NCI-H226 (cell line): ENCODE data around the gene DSC1.
"Not testable (repeated sequence)": the region's sequence is repeated elsewhere in the genome, so short reads cannot be mapped to it uniquely, and the experiment has no call there.

ENCODE experiments used
- DNase-seq: peaks from one replicate; pipeline ENCODE4 v3.0.0-alpha.2; 2015

DSC1 gene

GRCh38 chr18:31170335-31170734, 7.7 kb upstream of the DSC1 start:
- no peak for DNase-seq

DNA sequence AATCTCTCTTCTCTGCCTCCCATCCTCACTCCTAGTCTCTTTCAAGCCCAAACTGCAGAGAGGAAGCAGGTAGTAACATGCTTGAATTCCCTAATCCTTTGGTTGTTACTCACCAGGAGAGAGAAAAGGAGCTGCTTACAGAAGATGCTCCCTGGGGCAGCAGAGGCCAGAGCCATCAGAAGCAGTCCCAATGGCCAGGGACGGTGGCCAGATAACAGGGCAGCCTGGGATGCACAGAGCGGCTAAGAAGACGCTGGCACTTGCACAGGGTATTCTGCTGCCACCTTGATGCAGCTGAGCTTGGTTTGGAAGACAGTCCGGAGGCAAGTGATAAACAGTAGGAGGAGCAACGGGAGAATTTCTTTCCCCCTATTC, 250 bp downstream of the DSC1 start:
- DNase-seq: no peak

GRCh38 chr18:31161757-31162418, 768 bp downstream of the DSC1 start:
- no peak for DNase-seq

DNA sequence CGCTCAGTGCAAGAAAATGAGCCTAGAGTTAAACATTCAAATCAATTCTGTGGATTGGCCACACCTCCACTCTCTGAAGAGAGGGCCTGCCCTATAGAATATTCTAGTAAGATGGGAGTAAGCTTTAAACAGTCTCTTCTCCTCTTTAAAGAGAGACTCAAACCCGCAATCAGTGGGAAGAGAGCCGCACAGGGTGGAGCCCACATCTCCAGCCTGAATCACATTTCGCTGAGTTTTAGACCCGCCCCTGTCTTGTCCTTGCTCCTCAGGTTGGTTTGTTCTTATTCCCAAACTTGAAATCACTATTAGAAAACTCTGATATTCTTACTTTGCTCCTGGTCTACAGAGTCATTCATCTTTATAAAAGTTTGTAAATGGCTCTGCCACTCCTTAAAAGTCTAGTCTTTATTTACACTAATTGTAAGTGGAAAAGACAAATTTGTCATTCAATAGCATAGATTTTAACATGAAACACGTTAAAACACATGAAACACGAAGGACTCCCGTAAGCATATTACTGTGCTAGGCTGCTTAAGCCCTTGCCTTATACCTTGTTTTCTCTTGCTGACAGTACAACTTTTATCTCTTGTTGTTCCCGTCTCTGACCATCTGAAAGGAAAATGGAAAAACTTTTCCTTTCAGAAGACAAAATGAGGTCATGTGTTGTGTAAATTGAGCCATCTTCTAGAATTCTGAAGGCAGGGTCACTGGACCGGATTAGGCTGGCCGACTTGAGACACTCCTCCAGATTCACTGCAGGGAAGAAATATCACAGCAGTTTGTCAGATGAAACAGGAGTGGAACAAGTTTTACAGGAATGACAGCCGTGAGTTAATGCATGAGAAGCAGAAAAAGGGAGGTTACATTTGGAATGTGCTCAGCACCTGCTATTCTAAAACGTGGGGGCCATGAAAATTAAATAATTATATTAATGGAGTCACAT, 5.6 kb downstream of the DSC1 start:
- peak; percentile 40 for DNase-seq

GRCh38 chr18:31155498-31155897, 7.2 kb downstream of the DSC1 start:
- no peak for DNase-seq

GRCh38 chr18:31154181-31154580, 8.5 kb downstream of the DSC1 start:
- DNase-seq: no peak

GRCh38 chr18:31149351-31149750, 13.3 kb downstream of the DSC1 start:
- DNase-seq: no peak

- DNase-seq: no peak
Observed at GRCh38 chr18:31148600-31148999, 14.1 kb downstream of the DSC1 start.

- DNase-seq: peak; percentile 1
Observed at GRCh38 chr18:31146809-31147208, 15.8 kb downstream of the DSC1 start.

GRCh38 chr18:31143025-31143424, 19.6 kb downstream of the DSC1 start:
- no peak for DNase-seq

DNA sequence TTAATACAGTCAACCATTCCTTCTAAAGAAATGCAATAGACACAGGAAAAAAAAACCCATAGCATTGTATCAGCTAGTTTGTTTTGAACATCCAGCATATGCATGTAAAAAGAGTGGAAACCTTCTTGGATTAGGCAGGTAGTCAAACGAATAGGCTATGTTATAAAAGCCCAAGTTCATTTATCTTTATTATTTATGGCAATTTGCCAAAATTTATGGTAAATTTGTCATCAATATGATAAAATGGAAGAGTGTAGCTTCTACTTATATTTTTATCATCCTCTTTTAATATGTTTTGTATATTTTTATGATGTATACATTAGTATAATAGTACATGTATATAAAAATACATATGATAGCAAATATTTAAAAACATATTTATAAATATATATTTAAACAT, 23.9 kb downstream of the DSC1 start:
- DNase-seq: no peak

- no peak for DNase-seq
Observed at GRCh38 chr18:31134988-31135529, 27.6 kb downstream of the DSC1 start.

DNA sequence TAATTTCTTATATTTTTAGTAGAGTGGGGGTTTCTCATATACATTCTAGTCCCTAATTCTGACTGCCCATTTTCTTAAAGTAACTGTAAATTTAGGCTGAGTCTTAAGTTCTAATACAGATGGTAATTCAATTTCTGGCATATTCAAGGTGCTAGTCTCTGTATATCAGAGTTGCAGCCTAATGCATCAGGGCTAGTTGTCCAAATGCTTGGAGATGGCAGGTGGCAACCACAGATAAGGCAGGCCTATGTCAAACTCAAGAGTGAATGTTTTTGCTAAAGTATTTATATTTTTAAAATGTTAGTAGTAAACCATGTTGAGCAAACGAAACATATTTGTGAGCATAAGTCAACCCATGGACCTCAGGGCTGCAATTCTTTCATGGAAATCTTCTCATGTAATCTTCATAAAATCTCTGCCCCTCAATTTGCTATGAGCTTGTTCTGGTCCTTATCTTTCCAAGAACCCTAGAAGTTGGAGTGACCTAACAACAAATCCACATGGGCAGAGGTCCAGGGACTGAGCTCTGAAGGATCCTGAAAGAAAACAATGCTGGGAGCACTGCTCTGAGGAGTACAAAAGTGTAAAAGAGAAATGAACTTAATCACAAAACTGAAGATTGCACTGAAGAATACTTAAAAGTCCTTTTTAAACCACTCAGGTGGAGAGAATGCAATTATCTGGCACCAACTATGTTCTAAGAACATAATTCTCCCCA, 33.1 kb downstream of the DSC1 start:
- DNase-seq: no peak

GRCh38 chr18:31125878-31126277, 36.8 kb downstream of the DSC1 start:
- no peak for DNase-seq

GRCh38 chr18:31123125-31123524, 39.5 kb downstream of the DSC1 start:
- not testable (repeated sequence) for DNase-seq

DNA sequence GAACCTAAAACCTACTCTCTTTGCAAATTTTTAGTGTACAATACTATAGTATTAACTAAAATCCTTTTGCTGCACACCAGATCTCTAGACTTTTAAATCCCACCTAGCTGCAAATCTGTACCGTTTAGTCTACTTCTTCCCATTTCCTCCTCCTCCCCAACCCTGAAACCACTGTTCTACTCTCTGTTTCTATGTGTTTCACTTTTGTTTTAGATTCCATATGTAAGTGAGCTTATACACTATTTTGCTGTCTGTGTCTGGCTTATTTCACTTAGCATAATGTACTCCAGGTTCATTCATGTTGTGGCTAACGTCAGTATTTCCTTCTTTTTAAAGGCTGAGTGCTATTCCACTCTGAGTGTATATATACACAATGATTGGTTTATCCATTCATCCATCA, 42.1 kb downstream of the DSC1 start:
- DNase-seq: no peak

- DNase-seq: no peak
Observed at GRCh38 chr18:31116853-31117595, 45.6 kb downstream of the DSC1 start.

GRCh38 chr18:31112804-31113203, 49.9 kb downstream of the DSC1 start:
- DNase-seq: no peak

DNA sequence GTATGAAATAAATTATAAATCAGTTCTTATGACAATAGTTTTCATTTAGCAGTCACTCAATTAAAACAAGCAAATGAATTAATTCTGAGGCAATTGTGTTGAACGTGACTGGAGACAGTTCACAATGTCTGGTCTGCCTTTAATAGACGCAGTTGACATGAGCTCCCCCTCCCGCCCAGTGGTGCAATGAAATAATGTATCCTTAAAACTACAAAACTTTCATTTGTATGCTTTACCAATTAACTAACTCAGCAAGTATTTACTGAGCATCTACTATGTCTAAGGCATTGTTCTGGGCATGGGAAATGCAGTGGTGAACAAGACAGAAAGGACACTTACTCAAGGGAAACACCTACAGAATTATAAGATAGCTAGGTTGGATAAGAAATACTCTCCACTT, 56.9 kb downstream of the DSC1 start:
- no peak for DNase-seq

GRCh38 chr18:31104444-31104843, 58.2 kb downstream of the DSC1 start:
- DNase-seq: no peak

DNA sequence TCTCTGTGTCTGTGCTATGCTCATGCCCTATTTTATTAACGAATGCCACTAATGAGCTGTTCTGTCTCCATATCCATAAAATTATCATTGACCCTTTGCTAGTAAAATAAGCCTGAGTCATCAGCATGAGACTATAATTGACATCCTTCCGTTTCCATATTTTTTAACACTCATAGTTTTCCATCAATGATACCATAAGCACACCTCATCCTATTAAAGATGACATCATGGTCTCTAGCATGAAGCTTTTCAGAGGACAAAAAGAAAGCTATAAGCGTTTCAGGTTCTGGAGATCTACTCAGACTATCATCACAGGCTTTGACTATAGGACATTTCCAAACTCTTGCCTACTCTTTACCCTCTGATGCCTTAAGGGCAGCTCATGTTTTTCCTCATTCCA, 59.2 kb downstream of the DSC1 start:
- no peak for DNase-seq

DNA sequence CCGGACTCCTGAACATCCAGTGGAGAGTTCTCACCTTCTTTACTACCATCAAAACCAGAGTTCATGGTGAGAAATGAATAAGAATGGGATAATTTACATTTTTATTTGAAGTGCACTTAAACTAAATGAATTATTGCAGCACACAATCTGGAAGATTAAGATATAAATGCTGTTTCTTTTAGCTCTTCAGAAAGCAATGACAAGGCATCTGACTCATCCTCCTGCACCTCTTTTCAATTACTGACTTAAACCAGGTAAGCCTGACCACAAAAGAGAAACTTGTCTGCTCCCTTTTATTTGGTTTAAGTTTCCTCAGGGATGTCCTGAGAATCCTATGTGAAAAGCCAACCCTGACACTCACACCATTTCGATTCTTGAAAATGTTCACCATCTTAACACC, 59.7 kb downstream of the DSC1 start:
- DNase-seq: no peak
